ENCODE data around the gene GATD1.

Gene GATD1

GRCh38 chr11:724778-725386 lies 52.4 kb downstream of the GATD1 start:
- DNase-seq = no peak

GRCh38 chr11:724049-724777 lies 53.1 kb downstream of the GATD1 start:
- DNase-seq = no peak

- peak; percentile 58 for DNase-seq
These were observed 54.0 kb downstream of the GATD1 start for GRCh38 chr11:723120-723883.

- DNase-seq = no peak
These were observed 54.9 kb downstream of the GATD1 start for GRCh38 chr11:722346-722811.

- peak; percentile 28 for DNase-seq
These were observed 55.4 kb downstream of the GATD1 start for GRCh38 chr11:721741-722345.

GRCh38 chr11:721247-721740 lies 56.0 kb downstream of the GATD1 start:
- no peak for DNase-seq

- no peak for DNase-seq
These were observed 56.5 kb downstream of the GATD1 start for GRCh38 chr11:720642-721246.

GRCh38 chr11:720017-720641 lies 57.2 kb downstream of the GATD1 start:
- DNase-seq = no peak

GRCh38 chr11:719214-720016 lies 57.9 kb downstream of the GATD1 start:
- no peak for DNase-seq

All from activated CD4-positive, alpha-beta T cell treated with anti-CD3 and anti-CD28 coated beads, Interleukin-2, amount 50 U/mL, for 16 hours (primary cell).